GM12878 (cell line): ENCODE results near the gene KDM4C.

Experiments used
- CTCF ChIP-seq, 3 experiments: IDR thresholded peaks in 2 of 3; conservative IDR thresholded peaks in 1 of 3; 2 replicates each; pipeline ENCODE4 v1.5.1; 2011; ENCODE audit warnings: low read depth in 3 of 3, low read length in 3 of 3, mild to moderate bottlenecking in 3 of 3, control low read depth in 2 of 3, moderate library complexity in 2 of 3, inconsistent platforms in 1 of 3, mixed read lengths in 1 of 3; ENCODE audit not compliant: control insufficient read depth in 2 of 3, insufficient read depth in 1 of 3; ENCODE audit errors: extremely low read depth in 1 of 3
- HDAC2 ChIP-seq: fragments of 200-600 bp; sonication (generic); IDR thresholded peaks from 2 replicates; pipeline ENCODE4 v1.6.1; 2017
- RAD21 ChIP-seq: IDR thresholded peaks from 2 replicates; pipeline ENCODE4 v1.6.1; 2011; ENCODE audit warnings: mild to moderate bottlenecking, low read depth, low read length, moderate library complexity; ENCODE audit not compliant: insufficient read depth
- SP1 ChIP-seq: IDR thresholded peaks from one replicate; pipeline ENCODE4 v1.6.1; 2011; ENCODE audit warnings: low read depth, low read length
- TF ChIP-seq, protein P1 (sequence below): IDR thresholded peaks from 2 replicates; pipeline ENCODE4 v1.6.1; 2012; ENCODE audit warnings: low read depth, low read length, improper control_type of control experiment

- TF ChIP-seq HDAC2 (no peak), SP1 (no peak), RAD21 (no peak), CTCF (IDR thresholded peaks at IDR 0.05 in 2 of 3, conservative IDR thresholded peaks at IDR 0.05 in 1 of 3; ENCODE audit: control insufficient read depth in 2 of 3, extremely low read depth in 1 of 3, insufficient read depth in 1 of 3, low read depth in 3 of 3, low read length in 3 of 3) (no peak)
- TF ChIP-seq, protein P1, sequence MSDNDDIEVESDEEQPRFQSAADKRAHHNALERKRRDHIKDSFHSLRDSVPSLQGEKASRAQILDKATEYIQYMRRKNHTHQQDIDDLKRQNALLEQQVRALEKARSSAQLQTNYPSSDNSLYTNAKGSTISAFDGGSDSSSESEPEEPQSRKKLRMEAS = no peak
Measured at GRCh38 chr9:6938447-6938846, 180.7 kb downstream of the KDM4C start.
